H1 (cell line): ENCODE data around the gene TTBK1. TPM values are rescaled to one million over a fixed set of nuclear protein-coding genes. Genes with fewer than 3 reads are reported as not detected.

Experiments used
- BCL11A ChIP-seq, 2 experiments: IDR thresholded peaks; one replicate each; pipeline ENCODE4 v1.6.1; 2011; ENCODE audit warnings: low read depth in 2 of 2, low read length in 2 of 2, mild to moderate bottlenecking in 2 of 2
- CHD1 ChIP-seq: IDR thresholded peaks from 2 replicates; pipeline ENCODE4 v1.6.1; 2012; ENCODE audit warnings: low read depth, low read length, improper control_type of control experiment
- CTCF ChIP-seq, 3 experiments: IDR thresholded peaks; 1 replicate in 2 of 3; 2 replicates in 1 of 3; pipeline versions ENCODE4 v1.5.1 to v1.6.1; 2011; ENCODE audit warnings: low read length in 3 of 3, mild to moderate bottlenecking in 3 of 3, inconsistent platforms in 2 of 3, low read depth in 1 of 3, moderate library complexity in 1 of 3; ENCODE audit not compliant: insufficient read depth in 1 of 3; ENCODE audit errors: control extremely low read depth in 1 of 3
- EGR1 ChIP-seq: IDR thresholded peaks from 2 replicates; pipeline ENCODE4 v1.6.1; 2011; ENCODE audit warnings: low read depth, low read length, borderline replicate concordance
- YY1 ChIP-seq: IDR thresholded peaks from 2 replicates; pipeline ENCODE4 v1.6.1; 2011; ENCODE audit warnings: low read depth, mild to moderate bottlenecking, low read length
- polyA plus RNA-seq, 7 experiments: library from polyadenylated mRNA; depleted of rRNA in 3 of 7; stranded (reverse) in 5 of 7; unstranded in 2 of 7; fragments of >200 nt in 5 of 7; fragments of 200-250 nt in 2 of 7; gene quantifications; 1 replicate in 5 of 7; 2 replicates in 1 of 7; 4 replicates in 1 of 7; pipeline versions ENCODE4 v1.2.1 to v1.2.3, GENCODE V29; 2011 to 2013; ENCODE audit warnings: missing spikeins in 2 of 7, mixed read lengths in 2 of 7
- total RNA-seq: library from RNA; stranded (reverse); fragmentation: NEBNext Ultra II Directional; extraction: Animal tissue kit (Norgen Biotek cat#: 25700); gene quantifications from 2 replicates; pipeline ENCODE4 v1.2.1, GENCODE V29; 2021

The TTBK1 gene
- total and polyA plus RNA-seq, 2 of the 8 experiments (the other 6 are each of a cell fraction or from before 2014, with no cell fraction given), result 0.53 to 1.6 TPM

- TF ChIP-seq BCL11A (IDR thresholded peaks at IDR 0.05; ENCODE audit: low read depth in 2 of 2, low read length in 2 of 2), result no peak
- no peak for TF ChIP-seq YY1
- TF ChIP-seq CTCF (IDR thresholded peaks at IDR 0.05; ENCODE audit: control extremely low read depth in 1 of 3, insufficient read depth in 1 of 3, low read depth in 1 of 3, low read length in 3 of 3), result no peak
- no peak for TF ChIP-seq EGR1
- no peak for TF ChIP-seq CHD1
These were observed 70.5 kb downstream of the TTBK1 start (continued) for GRCh38 chr6:43313813-43314212.
